DOHH2 (cell line): ENCODE measurements around the gene LHFPL5.

Source experiments
- CTCF ChIP-seq: fragments of 200-600 bp; sonication (generic); IDR thresholded peaks from one replicate; pipeline ENCODE4 v1.5.1; 2014; ENCODE audit warnings: antibody characterized with exemption, mild to moderate bottlenecking, low read depth, low read length; ENCODE audit not compliant: poor library complexity, severe bottlenecking
- EZH2phosphoT487 ChIP-seq: fragments of 200-600 bp; sonication (generic); IDR thresholded peaks from 2 replicates; pipeline ENCODE4 v1.6.1; 2017; ENCODE audit warnings: borderline replicate concordance, mild to moderate bottlenecking, antibody characterized with exemption, low read length, moderate library complexity, mixed read lengths

- TF ChIP-seq CTCF (no peak), EZH2phosphoT487 (no peak)
Measured at GRCh38 chr6:35774116-35774794, 30.9 kb upstream of the LHFPL5 start.
